ENCODE measurements around the gene RRN3. TPM values are rescaled to one million over a fixed set of nuclear protein-coding genes. Genes with fewer than 3 reads are reported as not detected.
"Not testable (repeated sequence)": the region's sequence is repeated elsewhere in the genome, so short reads cannot be mapped to it uniquely, and the experiment has no call there.

RRN3 gene
- total RNA-seq = 10 to 100 TPM; 12.9 to 16.9 TPM

GRCh38 chr16:15093955-15094827 is at the start of gene RRN3:
TSS of gene RRN3 (minus strand) at chr16:15094272. CDS start at chr16:15094233, 39 bp downstream.
- peak within 1 kb of the TSS; percentile 66 to 88 for H3K4me3 ChIP-seq
- peaks cover 0 to 14% of the 10 kb centered on the region in 2 donors for H3K4me1 ChIP-seq
- peak within 1 kb of the TSS; percentile 80 to 89 for H3K27ac ChIP-seq
- not testable (repeated sequence) for H3K9me3 ChIP-seq, H3K27me3 ChIP-seq
- peak; percentile 96 for DNase-seq (ENCODE audit: low spot score)
- peaks cover 16% of the 10 kb centered on the region for H3K36me3 ChIP-seq

- peaks cover 0 to 74% of the 10 kb centered on the region in 2 donors for H3K4me1 ChIP-seq
- not testable (repeated sequence) for H3K36me3 ChIP-seq; H3K9me3 ChIP-seq; DNase-seq (ENCODE audit: low spot score); H3K27me3 ChIP-seq
- H3K4me3 ChIP-seq = peak overlapping the region; percentile 3 to 38
- H3K27ac ChIP-seq = peak overlapping the region; percentile 83 to 90
These were observed 49.6 kb upstream of the RRN3 start for GRCh38 chr16:15143601-15144091.

- not testable (repeated sequence) for H3K4me3 ChIP-seq
These were observed 49.0 kb upstream of the RRN3 start for GRCh38 chr16:15142891-15143600.

GRCh38 chr16:15142107-15142890 is 48.2 kb upstream of the RRN3 start:
- H3K36me3 ChIP-seq; H3K27me3 ChIP-seq; DNase-seq (ENCODE audit: low spot score); H3K4me3 ChIP-seq; H3K9me3 ChIP-seq: not testable (repeated sequence)
- Histone ChIP-seq H3K4me1 (peaks cover 0 to 68% of the 10 kb centered on the region in 2 donors), H3K27ac (peak overlapping the region; percentile 48 to 83)

More at GRCh38 chr16:15142891-15143600, 49.0 kb upstream of the RRN3 start:
- not testable (repeated sequence) for H3K9me3 ChIP-seq; DNase-seq (ENCODE audit: low spot score); H3K27me3 ChIP-seq; H3K36me3 ChIP-seq
- H3K27ac ChIP-seq = peak overlapping the region; percentile 83 to 90
- H3K4me1 ChIP-seq = peaks cover 0 to 74% of the 10 kb centered on the region in 2 donors

GRCh38 chr16:15141586-15141985 is 47.5 kb upstream of the RRN3 start:
- DNase-seq (ENCODE audit: low spot score) = no peak
- Histone ChIP-seq H3K4me3 (no peak overlapping the region), H3K4me1 (peaks cover 0 to 61% of the 10 kb centered on the region in 2 donors), H3K9me3 (no peaks in the 10 kb centered on the region), H3K27ac (peak overlapping the region in 1 of 2 donors; percentile 48), H3K27me3 (no peaks in the 10 kb centered on the region), H3K36me3 (no peaks in the 10 kb centered on the region)
- no peak for TF ChIP-seq CTCF (IDR thresholded peaks at IDR 0.05)

GRCh38 chr16:15140444-15141365 is 46.6 kb upstream of the RRN3 start:
- not testable (repeated sequence) for H3K27me3 ChIP-seq; H3K4me3 ChIP-seq; H3K9me3 ChIP-seq; H3K36me3 ChIP-seq; DNase-seq (ENCODE audit: low spot score)
- Histone ChIP-seq H3K4me1 (peaks cover 0 to 52% of the 10 kb centered on the region in 2 donors), H3K27ac (peak overlapping the region in 1 of 2 donors; percentile 31)

GRCh38 chr16:15137514-15137913 is 43.4 kb upstream of the RRN3 start:
- peaks cover 0 to 21% of the 10 kb centered on the region in 2 donors for H3K4me1 ChIP-seq
- H3K27me3 ChIP-seq; H3K4me3 ChIP-seq; H3K36me3 ChIP-seq; H3K27ac ChIP-seq; DNase-seq (ENCODE audit: low spot score); H3K9me3 ChIP-seq: not testable (repeated sequence)

- DNase-seq (ENCODE audit: low spot score); H3K36me3 ChIP-seq; H3K4me1 ChIP-seq; H3K27me3 ChIP-seq; H3K27ac ChIP-seq; H3K4me3 ChIP-seq; H3K9me3 ChIP-seq: not testable (repeated sequence)
These were observed 41.6 kb upstream of the RRN3 start for GRCh38 chr16:15135483-15136360.

- H3K4me1 ChIP-seq; H3K27ac ChIP-seq; H3K36me3 ChIP-seq; H3K9me3 ChIP-seq; DNase-seq (ENCODE audit: low spot score); H3K27me3 ChIP-seq; H3K4me3 ChIP-seq: not testable (repeated sequence)
These were observed 40.8 kb upstream of the RRN3 start for GRCh38 chr16:15134752-15135482.

- H3K9me3 ChIP-seq; H3K27ac ChIP-seq; H3K4me3 ChIP-seq; DNase-seq (ENCODE audit: low spot score); H3K27me3 ChIP-seq; H3K4me1 ChIP-seq: not testable (repeated sequence)
- H3K36me3 ChIP-seq = peaks cover 12% of the 10 kb centered on the region
These were observed 39.5 kb upstream of the RRN3 start for GRCh38 chr16:15133554-15133953.

Data from right atrium auricular region (tissue), 2 donors.